K562 treated with DMSO at 1 percent for 24 hours (cell line): ENCODE data around the gene TRMT1L. TPM values are rescaled to one million over a fixed set of nuclear protein-coding genes. Genes with fewer than 3 reads are reported as not detected.

Source experiments
- total RNA-seq: library from RNA; unstranded; fragments of 300-600 nt; gene quantifications from 2 replicates; pipeline ENCODE4 v1.2.3, GENCODE V29; 2022; ENCODE audit warnings: low read depth; ENCODE audit not compliant: insufficient read depth

TRMT1L gene, protein sequence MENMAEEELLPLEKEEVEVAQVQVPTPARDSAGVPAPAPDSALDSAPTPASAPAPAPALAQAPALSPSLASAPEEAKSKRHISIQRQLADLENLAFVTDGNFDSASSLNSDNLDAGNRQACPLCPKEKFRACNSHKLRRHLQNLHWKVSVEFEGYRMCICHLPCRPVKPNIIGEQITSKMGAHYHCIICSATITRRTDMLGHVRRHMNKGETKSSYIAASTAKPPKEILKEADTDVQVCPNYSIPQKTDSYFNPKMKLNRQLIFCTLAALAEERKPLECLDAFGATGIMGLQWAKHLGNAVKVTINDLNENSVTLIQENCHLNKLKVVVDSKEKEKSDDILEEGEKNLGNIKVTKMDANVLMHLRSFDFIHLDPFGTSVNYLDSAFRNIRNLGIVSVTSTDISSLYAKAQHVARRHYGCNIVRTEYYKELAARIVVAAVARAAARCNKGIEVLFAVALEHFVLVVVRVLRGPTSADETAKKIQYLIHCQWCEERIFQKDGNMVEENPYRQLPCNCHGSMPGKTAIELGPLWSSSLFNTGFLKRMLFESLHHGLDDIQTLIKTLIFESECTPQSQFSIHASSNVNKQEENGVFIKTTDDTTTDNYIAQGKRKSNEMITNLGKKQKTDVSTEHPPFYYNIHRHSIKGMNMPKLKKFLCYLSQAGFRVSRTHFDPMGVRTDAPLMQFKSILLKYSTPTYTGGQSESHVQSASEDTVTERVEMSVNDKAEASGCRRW
- total RNA-seq = 22.0 and 28.2 TPM in 2 replicates

DNA sequence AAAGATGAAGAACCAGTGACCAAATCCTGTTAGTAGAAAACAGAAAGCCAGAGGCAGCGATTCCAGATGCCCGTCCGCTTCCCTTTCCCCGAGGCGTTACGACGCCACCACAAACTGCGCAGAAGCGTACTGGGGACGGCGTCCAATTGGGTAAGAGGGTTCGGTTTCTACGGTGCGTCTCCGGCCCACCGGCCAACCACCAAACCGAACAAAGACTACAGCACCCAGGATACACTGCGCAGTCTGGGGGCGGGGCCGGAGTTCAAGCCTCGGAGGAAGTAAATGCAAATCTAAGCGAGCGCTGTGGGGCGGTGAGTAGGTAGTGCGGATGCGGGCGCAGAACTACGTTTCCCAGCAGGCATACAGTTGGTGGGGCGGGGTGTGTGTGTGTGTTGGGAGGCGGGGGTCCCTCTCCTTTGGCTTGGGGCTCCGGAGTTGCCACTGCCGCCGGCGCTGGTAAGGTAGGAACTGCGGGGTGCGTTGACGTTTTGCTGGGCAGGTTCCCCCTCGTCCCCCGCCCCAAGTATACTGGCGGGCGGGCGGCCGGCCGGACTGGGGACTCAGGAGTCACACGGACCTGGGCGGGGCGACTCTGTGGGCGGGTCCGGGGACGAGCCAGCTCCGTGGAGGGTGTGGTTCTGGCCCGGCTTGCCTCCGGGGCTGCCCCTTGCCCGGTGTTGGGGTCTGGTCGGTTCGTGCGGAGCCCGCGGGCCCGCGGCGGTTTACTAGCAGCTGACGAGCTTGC, at the start of gene TRMT1L, which contains the start of gene SWT1:
Gene TRMT1L, minus strand, starts transcription at position 100 of the 745 bp plus-strand sequence. CDS start 241 bp downstream, outside the sequence.
Gene SWT1, plus strand, starts transcription at position 314 of the 745 bp plus-strand sequence. CDS start 3,675 bp downstream, outside the sequence.

Other genes starting within 250 kb of the TRMT1L start
- gene NIBAN1, start 182.4 kb downstream of the TRMT1L start, total RNA-seq = 29.7 and 31.6 TPM in 2 replicates
- gene RNF2, start 111.4 kb downstream of the TRMT1L start, total RNA-seq = 14.2 and 16.1 TPM in 2 replicates
- 2.0 and 2.2 TPM in 2 replicates for gene SWT1, start 214 bp upstream of the TRMT1L start, total RNA-seq
- gene IVNS1ABP, start 160.3 kb upstream of the TRMT1L start, total RNA-seq = 13.8 and 14.7 TPM in 2 replicates